Measurements from ENCODE around the gene PSMD11.

PSMD11 gene

GRCh38 chr17:32502013-32502412 lies 57.7 kb downstream of the PSMD11 start:
- no peak for DNase-seq (ENCODE audit: low read depth in 2 of 2)
- H3K4me3 ChIP-seq (replicated peaks in 1 of 2; ENCODE audit: low read depth in 2 of 2, low read length in 2 of 2): no peak overlapping the region
- TF ChIP-seq CTCF (IDR thresholded peaks at IDR 0.05; ENCODE audit: low read depth, low read length): no peak

- no peak for DNase-seq (ENCODE audit: low read depth in 2 of 2)
- no peak for TF ChIP-seq CTCF (IDR thresholded peaks at IDR 0.05; ENCODE audit: low read depth, low read length)
- no peak overlapping the region for H3K4me3 ChIP-seq (replicated peaks in 1 of 2; ENCODE audit: low read depth in 2 of 2, low read length in 2 of 2)
Measured at GRCh38 chr17:32502710-32503109, 58.4 kb downstream of the PSMD11 start.

- H3K4me3 ChIP-seq (replicated peaks in 1 of 2; ENCODE audit: low read depth in 2 of 2, low read length in 2 of 2): no peak overlapping the region
- TF ChIP-seq CTCF (IDR thresholded peaks at IDR 0.05; ENCODE audit: low read depth, low read length): no peak
- DNase-seq (ENCODE audit: low read depth in 2 of 2): peak in 1 of 2 donors; percentile 27
Measured at GRCh38 chr17:32503251-32504165, 59.2 kb downstream of the PSMD11 start.

- TF ChIP-seq CTCF (IDR thresholded peaks at IDR 0.05; ENCODE audit: low read depth, low read length): no peak
- H3K4me3 ChIP-seq (replicated peaks in 1 of 2; ENCODE audit: low read depth in 2 of 2, low read length in 2 of 2): no peak overlapping the region
- peak in 1 of 2 donors; percentile 36 for DNase-seq (ENCODE audit: low read depth in 2 of 2)
Measured at GRCh38 chr17:32504166-32504990, 60.1 kb downstream of the PSMD11 start.

- DNase-seq (ENCODE audit: low read depth in 2 of 2): no peak
- H3K4me3 ChIP-seq (replicated peaks in 1 of 2; ENCODE audit: low read depth in 2 of 2, low read length in 2 of 2): no peak overlapping the region
- TF ChIP-seq CTCF (IDR thresholded peaks at IDR 0.05; ENCODE audit: low read depth, low read length): no peak
Measured at GRCh38 chr17:32508926-32509325, 64.6 kb downstream of the PSMD11 start.

GRCh38 chr17:32510466-32510865 lies 66.2 kb downstream of the PSMD11 start:
- DNase-seq (ENCODE audit: low read depth in 2 of 2): no peak
- H3K4me3 ChIP-seq (replicated peaks in 1 of 2; ENCODE audit: low read depth in 2 of 2, low read length in 2 of 2): no peak overlapping the region
- no peak for TF ChIP-seq CTCF (IDR thresholded peaks at IDR 0.05; ENCODE audit: low read depth, low read length)
